Measurements from ENCODE around the gene METRNL.
"Not testable (repeated sequence)": the region's sequence is repeated elsewhere in the genome, so short reads cannot be mapped to it uniquely, and the experiment has no call there.

METRNL gene

GRCh38 chr17:83125515-83126274 lies 46.3 kb downstream of the METRNL start:
- DNase-seq: no peak

- DNase-seq: no peak
Measured at GRCh38 chr17:83126275-83126811, 46.9 kb downstream of the METRNL start.

GRCh38 chr17:83127431-83128160 lies 48.2 kb downstream of the METRNL start:
- no peak for DNase-seq

GRCh38 chr17:83128306-83129240 lies 49.2 kb downstream of the METRNL start:
- no peak for DNase-seq

- DNase-seq: no peak
Measured at GRCh38 chr17:83129676-83130075, 50.3 kb downstream of the METRNL start.

GRCh38 chr17:83131401-83132011 lies 52.1 kb downstream of the METRNL start:
- no peak for DNase-seq

GRCh38 chr17:83132251-83133081 lies 53.1 kb downstream of the METRNL start:
- DNase-seq: no peak

- no peak for DNase-seq
Measured at GRCh38 chr17:83133302-83134121, 54.1 kb downstream of the METRNL start.

- DNase-seq: not testable (repeated sequence)
Measured at GRCh38 chr17:83134456-83134855, 55.0 kb downstream of the METRNL start.

GRCh38 chr17:83135692-83136091 lies 56.3 kb downstream of the METRNL start:
- no peak for DNase-seq

- DNase-seq: no peak
Measured at GRCh38 chr17:83136156-83136555, 56.7 kb downstream of the METRNL start.

- no peak for DNase-seq
Measured at GRCh38 chr17:83136931-83137330, 57.5 kb downstream of the METRNL start.

- no peak for DNase-seq
Measured at GRCh38 chr17:83137523-83137922, 58.1 kb downstream of the METRNL start.

- no peak for DNase-seq
Measured at GRCh38 chr17:83138820-83139219, 59.4 kb downstream of the METRNL start.

- DNase-seq: not testable (repeated sequence)
Measured at GRCh38 chr17:83139541-83140248, 60.3 kb downstream of the METRNL start.

- not testable (repeated sequence) for DNase-seq
Measured at GRCh38 chr17:83140249-83140566, 60.8 kb downstream of the METRNL start.

GRCh38 chr17:83142619-83143018 lies 63.2 kb downstream of the METRNL start:
- DNase-seq: no peak

- no peak for DNase-seq
Measured at GRCh38 chr17:83143817-83144231, 64.4 kb downstream of the METRNL start.
